Activated CD8-positive, alpha-beta memory T cell treated with anti-CD3 and anti-CD28 coated beads for 36 hours (primary cell): ENCODE data around the gene PIGC. TPM values are rescaled to one million over a fixed set of nuclear protein-coding genes. Genes with fewer than 3 reads are reported as not detected.

Source experiments
- CTCF ChIA-PET: fragments of 350-600 bp; sonication (Branson Sonifier 250); formaldehyde crosslinking; loops from one replicate; lab custom pipeline; 2021; ENCODE audit warnings: antibody characterized with exemption; lab: Charles Lee
- POLR2A ChIA-PET: fragments of 350-600 bp; sonication (Branson Sonifier 250); formaldehyde crosslinking; loops from one replicate; lab custom pipeline; 2021; ENCODE audit warnings: antibody characterized with exemption; lab: Charles Lee
- total RNA-seq, 2 experiments: library from RNA; stranded (reverse); gene quantifications; one replicate each; pipeline ENCODE4 v1.2.3, GENCODE V29; 2021

PIGC gene
- total RNA-seq, result 10 to 100 TPM; 21.4 to 23.5 TPM

DNA sequence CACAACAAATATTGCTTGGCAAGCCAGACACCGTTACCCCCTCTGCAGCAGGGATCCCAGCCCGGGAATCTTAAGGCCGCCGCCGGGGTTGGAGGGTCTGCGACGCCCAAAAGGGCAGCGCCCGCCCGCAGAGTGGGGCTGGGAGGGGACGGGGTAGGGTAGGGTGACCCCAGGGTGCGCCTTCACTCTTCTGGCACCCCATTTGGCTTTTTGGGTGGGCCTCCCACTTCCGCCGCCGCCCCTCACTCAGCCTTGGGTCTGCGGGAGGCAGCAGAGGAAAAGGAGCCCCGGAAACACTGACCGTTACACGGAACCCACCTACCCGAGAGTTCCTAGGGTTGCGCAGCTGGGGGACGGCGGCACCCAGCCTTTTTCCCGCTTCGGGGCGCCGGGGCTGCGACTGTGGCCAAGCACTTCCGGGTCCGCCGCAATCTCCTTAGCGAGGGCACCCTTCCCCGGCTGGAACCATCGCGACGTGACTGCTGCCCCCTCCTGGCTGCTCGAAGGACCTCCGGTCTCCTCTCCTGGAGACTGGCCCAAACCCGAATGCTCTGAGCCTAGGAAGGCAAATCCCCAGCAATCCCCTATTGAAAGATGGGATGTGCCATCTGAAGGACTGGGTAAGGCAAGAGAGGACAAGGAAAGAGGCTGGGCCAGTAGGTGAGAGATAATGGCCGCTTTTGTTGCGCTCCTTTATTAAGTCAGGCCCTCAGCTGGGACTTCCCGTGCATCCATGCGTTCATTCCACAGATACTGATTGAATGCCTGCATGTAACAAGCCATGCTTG is at the start of gene PIGC:
Gene PIGC (minus strand): TSS at position 404 of the 788 bp plus-strand sequence. CDS start 1,447 bp downstream, outside the sequence.
- POLR2A ChIA-PET, result no interaction called here
- CTCF ChIA-PET, result interaction anchor here (0.6 to 1.6 kb wide), 4 partner anchors 10 to 442 kb away, joined by 3 to 4 read pairs (median 3); no protein-coding TSS in a partner anchor

DNA sequence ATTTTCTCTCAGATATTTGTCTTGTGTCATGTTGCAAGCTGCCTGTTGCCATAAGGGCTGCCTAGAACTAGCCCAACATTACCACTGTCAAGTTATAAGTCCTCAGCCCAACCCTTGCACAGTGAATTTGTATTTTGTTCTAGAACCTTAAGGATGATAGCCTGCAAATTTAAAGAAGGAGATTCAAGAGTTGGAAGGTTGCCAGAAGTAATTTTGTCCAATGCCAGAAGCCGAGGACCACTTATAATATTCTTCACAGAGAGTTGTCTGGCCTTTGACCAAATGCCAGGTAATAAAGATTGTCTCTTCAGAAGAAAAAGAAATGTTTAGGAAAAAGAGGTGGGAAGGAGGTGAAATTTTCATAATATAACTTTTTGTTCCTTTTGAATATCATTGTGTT is 48.6 kb upstream of the PIGC start:
- CTCF ChIA-PET, result no interaction called here

DNA sequence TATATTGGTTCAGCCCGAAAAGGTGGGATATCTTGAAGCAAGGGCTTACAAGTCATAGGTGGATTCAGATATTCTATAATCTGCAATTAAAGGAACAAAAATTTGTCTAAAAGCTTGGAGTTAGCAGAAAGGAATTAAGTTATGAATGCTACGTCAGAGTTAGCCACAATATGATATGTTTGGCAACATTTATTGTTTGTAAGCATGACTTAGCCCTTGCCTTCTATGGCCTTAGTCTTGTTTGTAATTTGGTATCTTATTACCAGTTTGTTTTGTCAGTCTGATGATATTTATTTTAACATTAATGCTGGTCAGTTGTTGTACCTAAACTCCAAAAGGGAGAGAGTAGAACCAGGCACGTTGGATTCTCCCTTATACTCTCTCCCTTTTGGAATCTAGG is 46.0 kb upstream of the PIGC start:
- ChIA-PET POLR2A (no interaction called here), CTCF (no interaction called here)

More for the DNA sequence above, 48.6 kb upstream of the PIGC start:
- POLR2A ChIA-PET, result no interaction called here

GRCh38 chr1:172488393-172488792 is 44.5 kb upstream of the PIGC start:
- CTCF ChIA-PET, result no interaction called here
- POLR2A ChIA-PET, result no interaction called here

- CTCF ChIA-PET, result no interaction called here
- POLR2A ChIA-PET, result no interaction called here
Measured at GRCh38 chr1:172487550-172487949, 43.7 kb upstream of the PIGC start.

DNA sequence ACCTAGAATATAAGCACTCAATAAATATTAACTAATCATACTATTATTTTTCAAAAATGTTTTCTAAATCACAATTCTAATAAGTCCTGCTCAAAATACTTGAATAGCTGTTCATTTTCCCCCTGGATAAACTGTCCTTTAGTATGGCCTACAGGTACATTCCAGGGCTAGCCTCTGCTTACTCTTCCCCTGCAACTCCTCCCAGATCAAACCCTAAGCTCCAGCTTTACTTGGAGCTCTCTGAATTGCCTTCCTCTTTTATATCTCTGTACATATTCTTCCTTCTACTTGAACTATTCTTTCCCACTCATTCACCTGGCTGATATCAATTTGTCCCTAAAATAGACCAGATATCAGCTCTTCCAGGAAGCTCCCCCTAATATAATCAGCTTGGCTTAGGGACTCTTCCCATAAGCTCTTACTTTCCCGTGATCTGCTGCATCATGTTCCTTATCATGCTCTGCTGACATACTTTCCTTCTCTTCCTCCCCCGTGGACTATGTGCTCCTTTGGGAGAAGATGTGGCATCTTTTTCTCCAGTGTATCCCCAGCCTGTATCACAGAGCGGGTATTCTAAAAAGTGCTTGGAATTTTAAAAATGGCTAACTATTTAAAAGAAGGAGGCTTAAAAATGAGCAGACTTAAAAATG is 43.1 kb upstream of the PIGC start:
- POLR2A ChIA-PET, result no interaction called here

DNA sequence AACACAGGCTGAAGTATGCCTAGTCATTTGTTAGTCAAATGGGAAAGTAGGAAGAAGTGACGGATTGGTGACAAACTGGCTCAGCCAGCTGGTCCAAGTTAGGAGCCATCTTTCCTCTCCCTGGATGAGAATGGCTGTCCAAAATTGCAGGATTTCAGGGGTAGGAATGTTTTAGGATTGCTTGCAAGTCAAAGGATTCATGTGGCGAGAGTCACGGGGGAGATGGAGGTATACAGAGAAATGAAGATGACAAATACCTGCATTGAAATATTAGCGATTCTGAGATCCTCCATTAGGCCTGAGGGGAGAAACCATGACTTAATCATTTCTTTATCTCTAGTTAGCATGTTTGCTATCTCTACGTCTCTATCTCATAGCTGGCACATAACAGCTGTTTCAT is 41.8 kb upstream of the PIGC start:
- ChIA-PET CTCF (no interaction called here), POLR2A (no interaction called here)

More for the DNA sequence above, 43.1 kb upstream of the PIGC start:
- CTCF ChIA-PET, result no interaction called here

- ChIA-PET CTCF (no interaction called here), POLR2A (no interaction called here)
Measured at GRCh38 chr1:172484252-172484651, 40.4 kb upstream of the PIGC start.

- CTCF ChIA-PET, result no interaction called here
- POLR2A ChIA-PET, result no interaction called here
Measured at GRCh38 chr1:172483448-172483847, 39.6 kb upstream of the PIGC start.

DNA sequence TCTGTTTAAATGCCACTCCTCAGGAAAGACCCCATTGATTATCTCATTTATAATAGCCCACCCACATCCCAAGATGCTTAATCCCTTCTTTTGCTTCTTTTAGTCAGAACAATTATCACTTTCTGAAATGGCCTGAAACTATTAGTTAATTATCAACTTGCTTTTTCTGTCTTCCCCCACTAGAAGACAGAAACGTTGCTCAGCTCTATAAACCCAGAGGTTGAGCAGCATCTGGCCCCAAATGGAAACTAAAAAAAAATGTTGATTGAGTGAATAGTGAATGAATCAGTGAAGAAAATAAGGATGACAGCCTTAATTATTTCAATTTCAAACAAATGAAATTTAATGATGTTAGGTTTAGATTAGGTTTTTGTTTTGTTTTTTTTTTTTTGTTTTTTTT is 38.2 kb upstream of the PIGC start:
- POLR2A ChIA-PET, result no interaction called here
- CTCF ChIA-PET, result no interaction called here

GRCh38 chr1:172480431-172480830 is 36.6 kb upstream of the PIGC start:
- ChIA-PET POLR2A (no interaction called here), CTCF (interaction anchor here (0.6 kb wide), 1 partner anchor 94 kb away, joined by 5 read pairs; no protein-coding TSS in a partner anchor)

- POLR2A ChIA-PET, result no interaction called here
- CTCF ChIA-PET, result no interaction called here
Measured at GRCh38 chr1:172478485-172478884, 34.6 kb upstream of the PIGC start.

DNA sequence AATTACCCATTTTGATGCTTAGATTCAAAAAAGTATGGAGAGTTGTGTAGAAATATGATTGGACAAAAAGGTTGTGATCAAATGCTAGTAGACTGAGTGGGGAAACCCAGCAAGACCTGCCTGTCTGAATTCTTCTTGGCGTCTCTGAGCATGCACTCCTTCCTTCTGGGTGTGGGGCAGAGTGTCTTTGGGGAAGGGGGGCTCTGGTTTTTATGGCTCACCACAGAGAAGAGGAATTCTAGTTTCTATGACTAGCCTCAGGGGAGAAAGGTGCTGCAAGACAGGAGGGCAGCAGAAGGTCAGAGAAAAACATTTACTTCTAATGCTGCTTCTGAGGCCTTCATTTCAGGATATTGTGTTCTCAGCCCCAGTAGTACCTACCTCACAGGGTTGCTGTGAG is 33.9 kb upstream of the PIGC start:
- ChIA-PET CTCF (no interaction called here), POLR2A (no interaction called here)

- ChIA-PET CTCF (no interaction called here), POLR2A (no interaction called here)
Measured at GRCh38 chr1:172477216-172477615, 33.3 kb upstream of the PIGC start.

- POLR2A ChIA-PET, result no interaction called here
- CTCF ChIA-PET, result no interaction called here
Measured at GRCh38 chr1:172476218-172476811, 32.4 kb upstream of the PIGC start.

DNA sequence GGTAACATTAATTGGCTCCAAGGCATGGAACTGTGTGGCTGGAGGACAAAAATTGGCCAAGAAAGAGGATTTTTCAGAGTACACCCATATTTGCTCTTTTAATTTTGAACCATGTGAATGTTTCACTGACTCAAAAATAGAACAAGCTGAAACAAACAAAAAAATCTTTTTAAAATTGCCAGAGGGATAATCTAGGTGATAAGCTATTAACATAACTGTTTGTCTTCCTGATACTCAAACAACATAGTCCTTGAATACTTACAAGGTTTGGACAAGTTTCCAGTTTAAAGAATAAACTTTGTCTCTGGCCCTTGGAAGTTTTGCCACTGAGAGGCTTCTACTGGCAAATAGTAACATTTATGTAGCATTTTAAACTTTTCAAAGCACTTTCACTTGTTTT is 30.0 kb upstream of the PIGC start:
- CTCF ChIA-PET, result no interaction called here
- POLR2A ChIA-PET, result no interaction called here

DNA sequence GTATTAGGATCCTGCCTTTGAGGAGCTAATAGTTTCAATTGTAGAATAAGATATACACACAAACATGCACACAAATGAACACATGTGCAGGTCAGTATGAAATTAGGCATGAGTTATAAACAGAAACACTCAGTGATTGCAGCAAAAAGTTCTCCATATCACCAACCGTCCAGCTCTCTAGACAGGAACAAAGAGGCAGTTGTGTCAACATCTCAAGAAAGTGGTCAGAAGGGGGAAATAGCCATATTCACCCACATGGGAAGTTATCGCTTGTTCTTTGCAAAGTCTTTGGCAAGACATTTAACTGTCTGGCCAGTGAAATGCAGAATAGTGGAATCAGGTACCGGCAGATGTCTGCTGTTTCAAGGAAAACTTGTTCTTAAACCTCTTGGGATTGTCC is 29.4 kb upstream of the PIGC start:
- ChIA-PET POLR2A (no interaction called here), CTCF (no interaction called here)

GRCh38 chr1:172472495-172472894 is 28.6 kb upstream of the PIGC start:
- POLR2A ChIA-PET, result no interaction called here
- CTCF ChIA-PET, result no interaction called here

GRCh38 chr1:172471666-172472065 is 27.8 kb upstream of the PIGC start:
- CTCF ChIA-PET, result no interaction called here

GRCh38 chr1:172470149-172470548 is 26.3 kb upstream of the PIGC start:
- ChIA-PET POLR2A (no interaction called here), CTCF (no interaction called here)

More at GRCh38 chr1:172471666-172472065, 27.8 kb upstream of the PIGC start:
- POLR2A ChIA-PET, result no interaction called here

- POLR2A ChIA-PET, result no interaction called here
- CTCF ChIA-PET, result no interaction called here
Measured at GRCh38 chr1:172469717-172470116, 25.8 kb upstream of the PIGC start.
